GM21526 (cell line): ENCODE measurements around the gene ERMAP.
"Not testable (repeated sequence)": the region's sequence is repeated elsewhere in the genome, so short reads cannot be mapped to it uniquely, and the experiment has no call there.

ENCODE experiments used
- ATAC-seq: cut with Tn5 transposase; IDR thresholded peaks from one replicate; pipeline ENCODE4 v1.9.1; 2021; ENCODE audit warnings: moderate library complexity; ENCODE audit not compliant: unreplicated experiment, low FRiP score

ERMAP gene

DNA sequence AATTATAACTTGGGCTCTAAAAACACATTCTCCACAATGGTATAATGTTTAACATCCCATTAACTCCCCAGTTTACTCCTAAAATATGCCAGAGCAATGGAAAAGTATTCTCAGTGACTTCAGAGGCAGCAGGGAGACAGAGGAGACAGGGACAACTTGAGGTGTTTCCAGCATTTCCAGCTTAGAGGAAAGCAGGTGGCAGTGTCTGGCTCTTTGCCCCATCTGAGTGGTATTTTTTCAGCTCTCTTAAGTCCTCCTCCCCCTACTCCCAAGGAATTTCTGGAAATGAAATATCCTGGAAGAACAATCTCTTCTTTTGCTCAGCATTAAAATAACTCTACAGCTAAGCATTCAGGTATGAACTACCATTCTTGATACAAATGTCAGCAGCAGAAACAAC, 10.8 kb upstream of the ERMAP start:
- ATAC-seq = no peak

DNA sequence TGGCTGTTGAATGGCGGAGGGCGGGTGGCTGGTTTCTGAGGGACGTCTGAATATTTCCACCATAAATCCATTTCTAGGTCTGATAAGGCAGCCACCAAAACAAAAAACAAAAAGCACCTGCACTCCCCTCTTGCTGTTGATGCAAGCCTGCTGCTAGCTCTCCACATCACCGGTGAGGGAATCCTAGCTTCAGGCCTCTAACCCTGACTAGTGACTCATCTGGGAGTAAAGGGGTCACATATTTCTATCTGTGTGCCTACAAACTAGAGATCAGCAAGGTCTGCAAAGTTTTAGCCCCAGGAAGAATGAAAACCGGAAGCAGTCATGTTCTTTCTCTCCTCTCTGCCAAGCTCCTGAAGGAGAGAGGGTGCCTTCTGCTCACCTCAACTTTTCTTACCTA, 10.3 kb upstream of the ERMAP start:
- no peak for ATAC-seq

DNA sequence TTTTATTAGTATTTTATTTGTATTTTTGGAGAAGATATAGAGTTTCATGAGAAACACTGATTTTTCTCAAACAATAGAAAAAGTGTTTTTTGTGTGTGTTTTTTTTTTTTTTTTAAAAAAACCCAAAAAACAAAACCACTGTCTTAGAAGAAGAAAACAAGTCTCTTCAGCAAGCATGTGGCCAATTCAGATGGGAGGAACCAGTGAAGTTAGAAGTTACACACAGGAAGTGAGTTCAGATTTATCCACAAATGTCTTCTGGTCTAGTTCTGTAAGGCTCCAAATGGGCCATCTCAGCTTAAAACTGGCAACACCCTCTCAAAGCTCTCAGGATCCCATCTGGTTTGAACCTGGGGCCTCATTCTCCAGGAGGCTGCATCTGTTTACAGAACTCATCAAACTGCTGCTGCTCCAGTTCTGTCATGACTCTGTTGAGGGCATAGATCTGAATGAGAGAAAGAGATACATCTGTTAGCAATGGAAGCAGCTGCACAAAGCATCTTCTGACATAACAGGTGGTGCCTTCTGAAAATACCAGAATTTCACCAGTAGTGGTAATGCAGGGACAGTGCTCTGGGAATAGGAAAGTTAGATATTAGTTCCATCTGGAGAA, 9.8 kb upstream of the ERMAP start:
- ATAC-seq = no peak

DNA sequence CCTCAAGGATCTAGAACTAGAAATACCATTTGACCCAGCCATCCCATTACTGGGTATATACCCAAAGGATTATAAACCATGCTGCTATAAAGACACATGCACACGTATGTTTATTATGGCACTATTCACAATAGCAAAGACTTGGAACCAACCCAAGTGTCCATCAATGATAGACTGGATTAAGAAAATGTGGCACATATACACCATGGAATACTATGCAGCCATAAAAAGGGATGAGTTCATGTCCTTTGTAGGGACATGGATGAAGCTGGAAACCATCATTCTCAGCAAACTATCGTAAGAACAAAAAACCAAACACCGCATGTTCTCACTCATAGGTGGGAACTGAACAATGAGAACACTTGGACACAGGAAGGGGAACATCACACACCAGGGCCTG, 2.1 kb upstream of the ERMAP start:
- ATAC-seq = not testable (repeated sequence)

DNA sequence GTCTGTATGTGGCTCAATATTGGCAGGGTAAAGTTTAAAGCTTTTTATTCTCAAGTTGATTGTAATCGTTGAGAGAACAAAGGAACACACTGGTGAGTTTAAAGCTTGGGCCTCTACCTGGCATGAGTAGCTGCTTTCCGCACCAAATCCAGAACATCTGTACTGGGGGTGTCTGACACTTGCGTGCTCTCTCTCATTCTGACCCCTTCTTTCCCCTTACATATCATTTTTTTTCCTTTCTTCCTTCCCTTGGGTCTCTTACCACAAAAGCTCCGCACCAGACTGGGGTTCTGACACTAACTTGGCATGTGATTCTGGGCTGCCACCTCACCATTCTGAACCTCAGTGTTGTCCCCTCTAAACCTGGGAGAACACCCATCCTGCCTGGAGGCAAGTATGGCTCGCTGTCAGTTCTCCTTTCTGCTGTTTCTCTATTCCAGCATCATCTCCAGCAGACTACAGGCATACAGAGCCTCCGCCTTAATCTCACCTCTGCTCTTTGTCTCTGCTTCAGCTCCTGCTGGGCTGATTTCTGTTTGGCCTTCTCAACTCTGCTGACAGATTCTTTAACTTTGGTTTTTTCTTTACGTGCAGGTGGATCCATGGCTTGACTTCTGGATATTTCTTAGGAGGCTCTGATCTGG, 859 bp upstream of the ERMAP start:
- peak; percentile 14 for ATAC-seq

DNA sequence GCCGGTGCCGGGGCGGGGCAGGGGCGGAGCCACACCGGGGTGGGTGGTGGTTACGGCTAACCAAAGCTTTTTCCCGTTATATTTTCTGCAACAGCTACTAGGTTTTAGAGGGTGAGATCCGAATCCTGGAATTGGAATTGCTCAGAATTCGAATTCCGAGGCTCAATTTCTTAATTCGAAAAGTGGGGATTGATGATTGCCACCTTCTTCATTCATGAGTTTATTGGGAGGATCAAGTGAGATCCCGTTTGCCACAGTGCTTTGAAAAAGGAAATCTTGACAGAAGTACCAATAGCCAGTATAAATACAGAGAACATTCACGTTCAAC, 482 bp downstream of the ERMAP start:
- no peak for ATAC-seq

DNA sequence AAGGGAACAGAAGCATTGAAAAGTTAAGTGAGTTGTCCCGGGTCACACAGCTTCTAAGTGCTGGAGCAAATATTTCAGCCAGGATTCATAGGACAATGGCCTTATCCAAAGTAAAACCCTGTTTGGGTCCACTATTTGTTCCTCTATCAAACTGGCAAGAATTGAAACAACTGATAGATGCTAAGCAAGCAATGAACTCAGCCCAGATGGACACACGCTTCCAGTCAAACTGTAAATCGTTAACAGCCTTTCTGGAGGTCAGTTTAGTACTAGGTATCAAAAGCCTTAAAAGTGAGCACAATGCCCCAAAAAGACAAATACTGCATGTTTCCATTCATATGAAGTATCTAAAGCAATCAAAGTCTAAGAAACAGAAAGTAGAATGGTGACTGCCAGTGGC, 1.1 kb downstream of the ERMAP start:
- no peak for ATAC-seq

DNA sequence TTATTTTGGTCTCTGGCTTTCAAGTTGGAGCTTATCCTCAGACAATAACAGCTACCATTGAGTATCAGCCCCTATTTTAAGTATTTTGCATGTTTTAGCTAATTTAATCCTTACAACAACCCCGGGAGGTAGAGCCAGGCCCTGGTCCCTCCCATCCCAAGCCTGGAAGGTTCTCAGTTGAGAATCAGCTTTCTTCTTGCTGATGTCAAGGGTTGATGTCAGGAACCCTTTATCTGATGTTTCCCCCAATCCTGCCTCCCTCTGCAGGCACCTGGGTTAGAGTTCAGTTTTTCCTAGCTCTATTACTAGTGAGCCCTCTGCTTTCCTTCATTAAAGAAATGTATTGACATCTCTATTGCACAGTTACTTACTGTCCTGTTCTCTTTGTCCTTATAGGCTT, 3.9 kb downstream of the ERMAP start:
- no peak for ATAC-seq

DNA sequence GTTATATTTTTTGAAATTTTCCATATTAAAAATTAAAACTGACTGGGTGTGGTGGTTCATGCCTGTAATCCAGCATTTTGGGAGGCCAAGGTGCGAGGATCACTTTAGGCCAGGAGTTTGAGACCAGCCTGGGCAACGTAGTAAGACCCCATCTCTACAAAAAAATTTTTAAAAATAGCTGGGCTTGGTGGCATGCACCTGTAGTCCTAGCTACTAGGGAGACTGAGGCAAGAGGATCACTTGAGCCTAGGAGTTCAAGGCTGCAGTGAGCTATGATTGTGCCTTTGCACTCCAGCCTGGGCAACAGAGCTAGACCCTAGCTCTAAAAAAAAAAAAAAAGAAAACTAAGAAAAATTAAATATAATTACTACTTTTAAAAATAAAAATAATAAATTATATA, 4.8 kb downstream of the ERMAP start:
- ATAC-seq = no peak

DNA sequence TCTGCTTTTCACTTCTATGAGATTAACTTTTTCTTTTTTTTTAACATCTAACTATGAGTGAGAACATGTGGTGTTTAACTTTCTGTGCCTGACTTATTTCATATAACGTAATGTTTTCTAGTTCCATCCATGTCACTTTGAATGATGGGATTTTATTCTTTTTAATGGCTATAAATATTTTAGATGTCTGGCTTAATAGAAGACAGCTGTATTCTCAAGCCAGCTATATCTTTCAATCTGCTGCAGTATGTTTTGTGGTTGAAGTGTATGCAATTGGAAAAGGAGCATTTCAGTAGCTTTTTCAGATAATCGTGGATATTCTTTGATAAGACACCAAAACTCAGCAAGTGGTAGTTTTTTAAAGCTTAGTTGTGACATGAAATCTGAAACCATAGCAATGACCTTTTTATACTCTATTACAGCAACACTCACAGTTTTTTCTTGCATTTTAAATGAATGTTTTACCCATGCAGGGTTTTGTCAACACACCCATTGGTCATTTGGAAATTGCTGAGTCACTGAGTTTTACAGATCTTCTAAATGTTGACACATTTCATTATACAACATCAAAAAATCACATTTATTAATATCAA, 6.0 kb downstream of the ERMAP start:
- no peak for ATAC-seq

DNA sequence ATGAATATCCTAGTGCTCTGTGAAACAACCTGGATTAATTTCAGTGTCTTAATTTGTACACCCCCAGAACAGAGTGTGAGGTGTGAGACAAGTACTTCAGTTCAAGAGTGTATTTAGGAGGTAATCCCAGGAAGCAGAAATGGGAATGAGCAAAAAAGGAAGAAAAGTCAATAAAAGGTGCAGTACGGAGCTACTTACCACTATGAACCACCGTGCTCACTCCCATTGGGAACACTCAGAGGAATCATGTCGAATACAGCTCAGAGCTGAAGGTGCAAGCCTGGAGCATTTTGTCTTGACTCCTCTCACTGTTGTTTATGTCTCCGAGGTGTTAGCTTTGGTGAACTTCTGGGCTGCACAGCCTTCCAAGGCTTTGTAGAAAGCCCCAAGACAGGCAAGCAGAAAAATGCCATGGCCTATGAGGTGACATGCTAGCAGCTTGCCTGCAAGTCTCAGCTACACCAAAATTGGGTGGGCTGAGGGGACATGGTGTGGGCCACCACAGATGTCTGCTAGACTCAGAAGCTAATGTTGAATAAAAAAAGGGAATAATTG, 7.6 kb downstream of the ERMAP start:
- no peak for ATAC-seq

DNA sequence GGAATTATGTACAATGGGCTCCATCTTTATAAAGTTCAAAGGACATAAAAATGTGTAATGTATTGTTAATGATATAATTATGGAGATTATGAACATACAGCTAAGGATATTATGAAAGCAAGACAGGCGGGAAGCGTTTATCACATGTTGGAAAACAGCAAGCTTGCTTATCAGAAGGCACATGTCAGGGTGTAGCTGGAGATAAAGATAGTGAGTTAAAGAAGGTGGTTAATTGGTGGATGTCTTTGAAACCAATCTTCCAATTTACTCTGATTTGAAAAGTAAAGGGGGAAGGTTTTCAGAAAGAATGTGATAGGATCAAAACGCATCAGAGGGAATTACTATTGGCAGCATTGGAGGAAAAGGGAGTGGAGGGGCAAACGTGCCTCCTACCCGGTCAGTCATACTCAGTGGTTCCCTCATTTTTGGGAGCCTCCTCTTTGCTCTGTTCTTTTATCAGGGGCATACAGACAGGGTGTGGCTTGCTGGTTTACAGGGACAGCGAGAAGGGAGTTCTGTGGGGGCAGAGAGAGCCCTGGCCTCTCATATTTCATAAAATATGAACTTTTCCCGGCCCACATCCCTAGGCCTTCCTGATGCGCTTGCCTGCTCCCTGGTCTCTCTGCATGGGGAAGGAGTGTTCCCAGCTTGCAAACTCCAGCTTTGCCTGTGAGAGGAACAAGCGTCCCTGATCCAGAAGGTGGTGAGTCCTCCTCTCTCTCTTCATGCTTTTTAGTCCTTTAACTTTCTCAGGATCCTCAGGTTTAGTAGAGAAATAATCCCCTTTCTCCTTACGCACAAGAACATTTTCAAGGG, 8.3 kb downstream of the ERMAP start:
- ATAC-seq = no peak

DNA sequence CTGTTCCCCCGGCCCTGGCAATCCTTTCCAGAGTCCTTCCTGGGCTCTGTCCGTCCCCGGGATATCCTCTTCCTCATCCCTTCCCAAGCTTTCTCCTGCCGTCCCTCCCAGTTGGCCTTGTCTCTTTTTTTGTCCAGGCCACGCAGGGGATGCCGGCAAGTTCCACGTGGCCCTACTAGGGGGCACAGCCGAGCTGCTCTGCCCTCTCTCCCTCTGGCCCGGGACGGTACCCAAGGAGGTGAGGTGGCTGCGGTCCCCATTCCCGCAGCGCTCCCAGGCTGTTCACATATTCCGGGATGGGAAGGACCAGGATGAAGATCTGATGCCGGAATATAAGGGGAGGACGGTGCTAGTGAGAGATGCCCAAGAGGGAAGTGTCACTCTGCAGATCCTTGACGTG, 13.7 kb downstream of the ERMAP start:
- no peak for ATAC-seq

DNA sequence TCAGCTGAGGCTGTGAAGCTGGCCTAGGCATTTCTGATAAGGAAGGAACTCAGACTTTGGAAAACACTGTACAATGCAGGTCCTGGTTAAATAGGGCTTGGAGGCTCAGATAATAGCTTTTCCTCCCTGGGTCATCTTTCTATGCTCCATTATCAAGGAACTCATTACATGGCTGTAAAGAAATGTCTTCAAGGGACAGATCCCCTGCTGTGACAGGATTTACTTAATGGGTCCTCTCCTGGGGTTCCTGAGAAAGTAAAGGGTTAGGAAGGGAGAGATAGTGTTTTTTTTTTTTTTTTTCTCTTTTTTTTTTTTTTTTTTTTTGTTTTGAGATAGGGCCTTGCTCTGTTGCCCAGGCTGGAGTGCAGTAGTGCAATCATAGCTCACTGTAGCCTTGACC, 14.4 kb downstream of the ERMAP start:
- no peak for ATAC-seq

DNA sequence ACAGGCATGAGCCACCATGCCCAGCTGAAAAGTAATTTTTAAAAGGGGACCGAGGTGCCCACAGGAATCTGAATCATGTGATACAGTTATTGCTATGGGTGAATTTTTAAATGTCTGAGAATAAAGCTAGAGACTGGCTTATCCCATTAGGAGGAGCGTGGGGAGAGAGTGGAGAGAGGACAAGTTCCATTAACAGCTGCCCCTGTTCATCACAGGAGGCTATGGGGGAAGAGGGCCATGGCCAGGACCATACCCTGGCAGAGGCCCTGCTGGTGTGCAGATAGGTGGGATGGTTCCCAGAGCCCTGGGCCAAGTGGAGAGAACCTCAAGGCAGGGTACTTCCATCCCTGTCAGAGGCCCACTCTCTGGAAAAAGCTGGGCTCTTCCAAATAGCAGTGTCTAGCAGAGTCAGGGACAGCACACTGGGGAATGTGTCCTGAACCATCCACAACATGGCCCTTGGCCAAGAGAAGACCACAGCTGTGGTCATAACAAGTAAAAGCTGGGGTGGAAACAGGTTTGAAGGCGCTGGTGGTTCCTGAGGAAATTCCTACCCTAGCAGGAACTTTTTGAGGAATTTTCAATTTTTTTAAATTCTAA, 15.8 kb downstream of the ERMAP start:
- no peak for ATAC-seq

DNA sequence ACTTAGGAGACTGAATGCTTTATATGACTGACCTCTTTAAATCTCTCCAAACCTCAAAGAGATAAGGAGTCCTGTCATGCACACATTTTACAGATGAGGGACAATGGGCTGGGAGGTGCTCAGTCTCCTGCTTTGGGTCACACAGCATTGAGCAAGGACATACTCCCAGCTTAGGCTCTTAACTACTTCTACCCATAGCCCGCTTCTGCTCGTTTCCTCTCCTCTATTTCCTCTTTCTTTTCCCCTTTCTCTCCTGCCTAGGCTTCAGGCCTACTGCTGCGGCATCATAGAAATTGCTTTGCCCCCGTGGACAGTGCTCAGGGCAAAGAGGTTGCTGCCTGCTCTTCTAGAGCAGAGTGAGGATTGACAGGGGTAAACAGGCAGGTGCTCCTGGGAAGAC, 17.1 kb downstream of the ERMAP start:
- no peak for ATAC-seq

DNA sequence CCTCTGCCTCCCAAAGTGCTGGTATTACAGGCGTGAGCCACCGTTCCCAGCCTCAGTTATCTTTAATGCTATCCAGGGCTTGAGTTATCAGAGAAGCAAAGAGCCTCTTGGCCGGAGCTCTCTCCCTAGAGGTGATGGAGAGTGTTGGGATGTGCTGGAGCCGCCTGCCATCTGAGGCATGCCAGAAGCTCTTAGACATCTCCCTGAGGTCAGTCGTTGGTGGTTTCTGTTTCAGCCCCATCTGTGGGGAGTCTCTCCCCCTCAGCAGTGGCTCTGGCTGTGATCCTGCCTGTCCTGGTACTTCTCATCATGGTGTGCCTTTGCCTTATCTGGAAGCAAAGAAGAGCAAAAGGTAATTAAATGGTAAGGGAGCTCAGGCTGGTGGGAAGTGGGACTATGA, 17.9 kb downstream of the ERMAP start:
- ATAC-seq = no peak

DNA sequence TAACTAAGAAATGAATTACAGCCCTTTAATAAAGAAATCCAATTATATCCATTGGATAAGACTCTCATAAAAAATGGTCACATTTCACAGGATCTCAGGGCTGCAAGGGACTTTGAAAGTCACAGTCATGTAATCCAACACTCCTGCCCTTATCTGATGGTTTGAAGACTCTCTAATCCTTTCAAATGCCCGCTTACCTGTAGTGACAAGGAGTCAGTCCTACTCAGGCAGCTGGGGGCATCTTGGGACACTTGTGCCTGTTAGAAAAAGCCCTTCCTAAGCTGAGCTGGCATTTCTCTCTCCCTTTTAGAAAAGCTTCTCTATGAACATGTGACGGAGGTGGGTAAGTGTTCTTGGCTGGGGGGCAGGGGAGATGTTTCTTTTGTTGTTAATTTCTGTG, 18.5 kb downstream of the ERMAP start:
- no peak for ATAC-seq

DNA sequence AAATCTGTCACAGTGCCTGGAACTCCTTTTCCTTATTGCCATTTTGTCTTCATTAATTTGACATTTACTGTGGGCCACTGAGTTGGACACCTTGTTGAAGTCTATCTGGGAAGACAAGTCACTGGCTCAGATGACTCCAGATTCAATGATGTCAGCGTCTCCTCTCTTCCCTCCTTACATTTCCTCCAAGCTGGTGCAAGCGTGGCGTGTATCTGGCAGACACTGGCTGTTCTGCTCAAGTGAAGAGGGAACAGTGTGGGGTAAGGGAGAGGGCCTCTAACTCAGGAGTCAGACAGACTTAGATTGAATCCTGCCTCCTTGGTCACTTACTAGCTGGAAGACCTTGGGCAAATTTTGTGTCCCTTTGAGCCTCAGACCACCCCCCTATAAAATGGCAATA, 20.8 kb downstream of the ERMAP start:
- ATAC-seq = no peak

DNA sequence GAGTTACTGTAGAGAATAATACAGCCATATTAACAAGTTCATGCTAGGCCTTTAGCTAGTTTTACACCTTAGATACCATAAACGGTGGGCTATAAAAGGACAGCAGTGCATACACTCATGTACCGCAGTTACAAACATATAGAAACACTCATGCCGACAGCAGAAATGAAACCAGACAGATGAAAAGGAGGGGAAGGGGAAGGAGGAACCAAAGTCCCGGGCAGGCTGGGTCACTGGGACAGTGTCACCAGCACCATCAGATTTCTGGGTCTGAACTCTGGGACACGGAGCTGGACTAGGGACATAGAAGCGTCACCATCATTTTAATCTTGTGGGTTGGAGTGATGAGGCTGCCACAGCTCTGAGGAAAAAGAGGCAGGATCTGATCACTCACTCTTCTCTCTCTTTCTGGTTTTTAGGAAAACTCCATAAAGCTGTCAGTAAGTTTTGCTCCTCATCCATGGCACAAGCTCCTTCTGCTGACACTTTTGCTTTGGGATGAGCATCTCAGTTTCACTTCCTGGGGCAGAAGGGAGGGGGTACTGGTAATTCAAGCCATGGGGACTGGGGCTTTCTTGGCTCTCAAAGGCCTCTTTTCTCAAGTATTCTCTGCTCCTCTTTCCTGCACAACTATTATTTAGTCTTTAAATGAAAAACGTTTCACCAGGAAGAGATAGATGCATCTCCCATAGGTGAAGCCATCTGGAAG, 21.7 kb downstream of the ERMAP start:
- no peak for ATAC-seq
